Memory B cell (primary cell): ENCODE results near the gene DHX8.

ENCODE experiments used
- ATAC-seq: fragments of 150-1000 bp; cut with Tn5 transposase; 2 replicates; pipeline ENCODE4 v1.10.0; 2021; ENCODE audit warnings: low read depth, mild to moderate bottlenecking, moderate library complexity
- DNase-seq, 2 donors: peaks; one replicate each; pipeline ENCODE4 v3.0.0; 2022; ENCODE audit warnings: low spot score in 2 of 2
- H3K27ac Mint-ChIP-seq: one replicate; pipeline ENCODE4 v1.8.0; 2022; ENCODE audit warnings: mild to moderate bottlenecking, moderate library complexity, mixed read lengths
- H3K27me3 Mint-ChIP-seq: one replicate; pipeline ENCODE4 v1.8.0; 2022; ENCODE audit warnings: mixed read lengths
- H3K36me3 Mint-ChIP-seq: one replicate; pipeline ENCODE4 v1.8.0; 2022; ENCODE audit warnings: mild to moderate bottlenecking, mixed read lengths
- H3K4me1 Mint-ChIP-seq: one replicate; pipeline ENCODE4 v1.8.0; 2022; ENCODE audit warnings: mixed read lengths
- H3K4me3 Mint-ChIP-seq: one replicate; pipeline ENCODE4 v1.8.0; 2022; ENCODE audit warnings: mild to moderate bottlenecking, moderate library complexity, mixed read lengths
- H3K9me3 Mint-ChIP-seq: one replicate; pipeline ENCODE4 v1.8.0; 2022; ENCODE audit warnings: mixed read lengths

The DHX8 gene

DNA sequence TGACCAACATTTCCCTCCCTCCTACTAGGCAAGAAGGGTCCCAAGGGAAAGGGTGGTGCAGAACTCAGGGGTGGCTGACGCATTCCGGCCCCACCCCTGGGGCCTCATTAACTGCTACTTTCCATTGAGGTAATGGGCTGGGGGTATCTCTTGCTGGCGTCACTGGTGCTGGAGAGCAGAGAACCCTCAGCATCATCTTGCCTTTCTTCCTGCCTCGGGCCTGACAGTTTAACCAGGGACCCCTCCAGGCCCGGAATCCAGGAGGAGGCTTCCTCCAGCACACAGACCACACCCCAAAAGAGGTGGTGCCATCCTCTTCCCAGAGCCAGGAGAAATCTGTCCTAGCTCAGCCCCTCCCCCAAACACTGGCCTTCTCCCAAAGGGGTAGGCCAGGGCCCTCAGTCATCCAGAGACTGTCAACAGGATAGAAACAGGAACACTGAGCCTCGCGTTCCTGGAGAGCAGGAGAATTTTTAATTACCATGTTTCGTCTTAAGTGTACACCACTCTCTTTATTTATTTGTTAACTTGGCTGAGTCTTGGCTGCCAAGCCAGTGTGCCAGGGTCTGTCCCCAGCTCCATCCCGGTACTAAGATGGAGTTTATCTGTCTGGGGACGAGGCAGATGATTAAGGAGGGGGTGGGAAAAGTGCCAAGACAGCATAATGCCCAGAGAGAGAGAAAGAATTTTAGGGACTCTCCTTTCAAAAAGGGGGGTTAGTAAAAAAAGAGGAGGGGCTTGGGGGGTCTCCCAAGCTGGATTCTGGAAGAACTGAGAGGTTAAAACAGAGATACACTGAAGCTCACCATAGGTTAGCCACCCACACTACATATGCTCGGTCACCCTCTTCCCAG lies 57.3 kb downstream of the DHX8 start:
- peaks cover 12% of the 10 kb centered on the region for H3K4me1 Mint-ChIP-seq
- H3K36me3 Mint-ChIP-seq: no peaks in the 10 kb centered on the region
- no peak for DNase-seq
- ATAC-seq: no peak
- no peaks in the 10 kb centered on the region for H3K9me3 Mint-ChIP-seq
- H3K27me3 Mint-ChIP-seq: peaks cover 7% of the 10 kb centered on the region
- H3K27ac Mint-ChIP-seq: no peak overlapping the region
- H3K4me3 Mint-ChIP-seq: no peak overlapping the region

DNA sequence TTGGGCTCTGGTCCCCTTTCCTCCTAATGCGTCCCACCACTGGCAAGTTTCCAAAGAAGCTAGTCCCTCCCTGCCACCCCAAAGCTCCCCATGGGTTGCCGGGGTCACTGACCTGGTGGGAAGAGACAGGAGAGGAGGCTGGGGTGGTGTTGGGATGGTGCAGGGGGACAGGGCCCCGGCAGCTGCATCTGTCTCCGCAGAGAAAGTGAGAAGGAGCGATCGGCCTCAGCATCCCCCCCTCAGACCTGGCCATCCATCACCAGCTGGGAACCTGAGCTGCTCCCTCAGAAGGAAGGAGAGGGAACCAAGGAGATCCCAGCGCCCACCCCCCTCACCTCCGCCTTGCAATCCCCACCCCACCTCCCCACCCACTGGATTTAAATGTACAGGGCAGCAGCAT lies 59.1 kb downstream of the DHX8 start:
- Mint-ChIP-seq H3K27ac (no peak overlapping the region), H3K27me3 (peaks cover 12% of the 10 kb centered on the region)
- no peak for ATAC-seq

DNA sequence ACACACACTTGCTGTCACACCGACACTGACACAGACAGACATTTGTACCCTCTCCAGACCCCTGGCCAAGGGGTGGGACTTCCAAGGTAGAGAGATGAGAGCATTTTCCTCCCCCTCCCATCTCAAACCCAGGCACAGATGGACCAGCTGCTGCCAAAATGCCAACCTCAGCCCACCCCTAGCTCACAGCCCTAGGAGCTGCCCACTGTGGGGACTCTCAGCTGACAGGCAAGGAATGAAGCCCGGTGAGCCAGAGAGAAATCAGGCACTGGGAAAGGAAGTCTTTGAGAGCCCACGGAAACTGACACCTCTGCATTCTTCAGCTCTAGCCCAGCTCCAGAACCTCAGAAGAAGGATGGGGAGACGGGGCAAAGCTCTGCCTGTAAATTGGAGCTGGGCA lies 59.5 kb downstream of the DHX8 start:
- Mint-ChIP-seq H3K4me3 (no peak overlapping the region), H3K27me3 (peaks cover 14% of the 10 kb centered on the region)

More for the DNA sequence above, 59.1 kb downstream of the DHX8 start:
- H3K36me3 Mint-ChIP-seq: no peaks in the 10 kb centered on the region
- H3K9me3 Mint-ChIP-seq: no peaks in the 10 kb centered on the region
- no peak for DNase-seq
- H3K4me1 Mint-ChIP-seq: peaks cover 18% of the 10 kb centered on the region
- H3K4me3 Mint-ChIP-seq: no peak overlapping the region

DNA sequence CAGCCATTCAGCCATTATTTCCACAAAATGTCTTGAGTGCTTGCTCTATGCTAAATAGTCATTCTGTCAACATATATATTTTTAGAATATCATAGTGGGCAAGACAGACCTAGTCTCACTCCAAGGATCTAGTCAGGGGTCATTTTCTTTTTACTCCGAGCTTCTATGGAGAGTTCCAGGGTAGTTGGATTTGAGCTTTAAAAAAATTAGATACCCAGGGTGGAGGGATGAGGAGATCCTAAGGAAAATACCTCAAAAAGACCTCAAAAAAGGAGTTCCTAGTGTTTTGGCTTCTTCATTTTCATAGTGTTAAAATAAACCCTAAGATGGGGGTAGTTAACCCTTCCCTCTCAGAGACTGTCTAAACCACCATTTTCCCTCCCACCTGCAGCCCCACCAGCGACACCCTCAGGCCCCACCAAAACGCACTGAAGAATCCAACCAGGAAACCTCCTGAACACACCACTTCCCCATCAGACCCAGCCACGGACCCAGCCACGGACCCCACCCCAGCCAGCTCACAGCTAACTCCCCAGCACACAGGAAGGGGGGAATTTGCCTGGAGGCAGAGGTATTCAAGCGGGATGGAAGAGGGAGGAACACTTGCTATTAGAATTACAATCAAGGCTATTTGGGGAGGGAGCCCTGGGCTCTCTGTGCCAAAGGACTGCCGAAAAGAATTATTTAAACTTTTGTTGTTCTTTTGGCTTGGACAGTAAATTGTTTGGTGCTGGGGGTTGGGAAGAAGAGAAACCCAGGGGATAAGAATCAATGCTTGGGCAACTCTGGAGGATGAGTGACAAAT lies 60.2 kb downstream of the DHX8 start:
- Mint-ChIP-seq H3K9me3 (no peaks in the 10 kb centered on the region), H3K27me3 (peaks cover 14% of the 10 kb centered on the region), H3K4me1 (peaks cover 18% of the 10 kb centered on the region), H3K36me3 (no peaks in the 10 kb centered on the region), H3K4me3 (peak overlapping the region; percentile 80), H3K27ac (no peak overlapping the region)
- no peak for ATAC-seq
- DNase-seq: no peak

More for the DNA sequence above, 59.5 kb downstream of the DHX8 start:
- no peak for DNase-seq
- no peak for ATAC-seq
- peaks cover 18% of the 10 kb centered on the region for H3K4me1 Mint-ChIP-seq
- no peak overlapping the region for H3K27ac Mint-ChIP-seq
- no peaks in the 10 kb centered on the region for H3K36me3 Mint-ChIP-seq
- H3K9me3 Mint-ChIP-seq: no peaks in the 10 kb centered on the region

DNA sequence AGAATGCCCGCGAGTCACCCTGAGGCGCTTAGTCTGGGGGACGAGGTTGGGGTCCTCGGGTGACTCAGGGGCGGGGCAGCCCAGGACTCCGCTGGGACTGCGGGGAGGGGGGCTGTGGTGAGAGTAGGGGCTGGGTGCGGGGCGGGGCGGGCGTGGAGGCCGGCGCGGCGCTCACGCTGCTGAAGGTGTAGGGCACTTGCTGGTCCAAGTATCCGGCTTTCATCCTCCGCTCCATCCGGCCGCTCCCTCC lies 61.5 kb downstream of the DHX8 start:
- Mint-ChIP-seq H3K9me3 (no peaks in the 10 kb centered on the region), H3K36me3 (no peaks in the 10 kb centered on the region), H3K27me3 (peaks cover 20% of the 10 kb centered on the region), H3K27ac (no peak overlapping the region), H3K4me3 (peak overlapping the region; percentile 80), H3K4me1 (peaks cover 18% of the 10 kb centered on the region)
- ATAC-seq (peak; percentile 5), DNase-seq (no peak)

DNA sequence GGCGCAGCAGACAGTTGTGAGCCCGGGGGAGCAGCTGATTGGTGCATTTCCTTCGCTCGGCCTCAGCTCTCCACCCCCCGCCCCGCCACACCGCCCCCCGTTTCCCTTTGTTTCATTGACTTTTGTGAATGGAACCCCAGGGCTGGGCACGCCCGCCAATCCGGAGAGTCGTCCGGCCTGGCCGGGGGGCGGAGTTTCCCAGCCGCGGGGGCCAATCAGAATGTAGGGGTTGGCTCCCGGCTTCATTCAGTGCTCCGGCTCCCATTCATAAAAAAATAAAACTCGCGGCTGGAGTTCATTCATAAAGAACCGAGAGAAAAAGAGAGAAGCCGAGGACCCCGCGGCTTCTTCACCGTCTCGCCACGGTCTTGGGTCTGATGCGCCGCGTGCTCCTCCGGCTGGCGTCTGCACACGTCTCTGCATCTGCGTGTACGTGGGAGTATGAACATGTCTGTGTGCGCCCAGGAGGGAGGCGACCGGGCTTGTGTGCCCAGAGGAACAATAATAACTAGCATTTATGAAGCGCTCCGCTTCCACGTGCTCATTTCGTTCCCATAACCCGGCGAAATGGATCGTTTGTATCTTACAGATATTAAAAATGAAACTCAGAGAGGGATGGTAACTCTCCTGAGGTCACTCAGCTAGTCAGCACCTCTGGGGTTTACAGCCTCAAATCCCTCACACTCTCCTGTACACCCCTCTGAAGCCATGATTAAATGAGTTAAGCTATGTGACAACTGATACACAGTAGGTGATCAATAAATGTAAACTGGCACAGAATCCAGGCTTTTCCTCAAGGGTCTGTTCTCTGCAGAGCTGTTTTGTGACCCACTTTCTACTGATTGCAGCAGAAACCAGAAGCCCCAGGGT lies 62.8 kb downstream of the DHX8 start, which contains the start of gene ETV4:
Gene ETV4, minus strand, starts transcription at position 22 of the 870 bp plus-strand sequence. CDS start 723 bp downstream, outside the sequence.
- no peaks in the 10 kb centered on the region for H3K9me3 Mint-ChIP-seq
- no peaks in the 10 kb centered on the region for H3K36me3 Mint-ChIP-seq
- ATAC-seq (peak; percentile 89), DNase-seq (peak; percentile 72 to 76)
- H3K4me3 Mint-ChIP-seq: peak within 1 kb of the TSS; percentile 80
- no peak within 1 kb of the TSS for H3K27ac Mint-ChIP-seq
- H3K4me1 Mint-ChIP-seq: peaks cover 18% of the 10 kb centered on the region
- H3K27me3 Mint-ChIP-seq: peaks cover 23% of the 10 kb centered on the region

DNA sequence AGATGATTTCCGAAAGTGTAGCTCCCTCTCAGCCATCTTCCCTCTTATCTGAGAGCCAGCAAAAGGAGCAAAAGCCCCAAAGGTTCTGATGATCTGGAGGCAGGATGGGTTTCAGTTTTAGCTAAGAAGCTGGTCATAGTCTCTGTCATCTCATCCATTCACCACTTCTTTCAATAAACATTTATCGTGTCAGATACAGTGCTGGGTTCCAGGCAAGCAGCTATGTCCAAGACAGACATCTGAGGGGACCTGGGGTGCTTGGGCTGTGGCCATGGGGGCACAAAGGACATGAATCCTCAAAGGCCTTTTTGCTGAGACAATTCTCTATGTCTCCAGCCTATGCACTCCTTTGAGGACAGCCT lies 63.4 kb downstream of the DHX8 start:
- Mint-ChIP-seq H3K27ac (no peak overlapping the region), H3K9me3 (no peaks in the 10 kb centered on the region), H3K36me3 (no peaks in the 10 kb centered on the region), H3K4me1 (peaks cover 18% of the 10 kb centered on the region), H3K4me3 (peak overlapping the region; percentile 77), H3K27me3 (peaks cover 23% of the 10 kb centered on the region)
- DNase-seq (no peak), ATAC-seq (no peak)

DNA sequence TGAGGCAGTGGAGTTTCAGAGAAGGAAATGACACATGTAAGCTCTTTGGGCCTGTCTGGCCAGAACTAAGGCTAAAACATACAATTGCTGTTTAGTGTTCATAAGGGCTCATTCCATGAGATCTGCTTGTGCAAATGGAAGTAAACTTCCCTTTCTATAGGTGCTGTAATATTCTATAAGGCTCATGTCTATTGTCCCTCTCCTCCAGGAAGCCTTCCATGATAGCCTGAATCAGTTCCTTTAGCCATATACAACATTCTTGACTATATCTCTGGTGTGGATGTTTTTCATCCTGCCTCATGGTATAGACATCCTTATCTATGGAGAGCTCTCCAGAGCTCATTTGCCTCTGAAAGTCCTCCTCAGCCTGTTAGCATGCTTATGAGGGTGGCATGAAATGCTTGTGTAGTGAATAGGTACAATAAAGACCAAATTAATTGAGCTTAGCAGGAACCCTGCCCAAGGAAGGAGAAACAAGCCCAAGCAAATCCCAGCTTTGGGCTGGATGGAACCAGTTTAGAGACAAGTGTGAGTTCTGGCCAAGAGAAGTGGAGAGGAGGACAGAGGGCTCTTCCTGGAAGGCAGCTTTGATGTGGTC lies 64.0 kb downstream of the DHX8 start:
- DNase-seq (no peak), ATAC-seq (no peak)
- Mint-ChIP-seq H3K27me3 (peaks cover 23% of the 10 kb centered on the region), H3K4me1 (peaks cover 18% of the 10 kb centered on the region), H3K27ac (no peak overlapping the region), H3K9me3 (no peaks in the 10 kb centered on the region), H3K4me3 (no peak overlapping the region), H3K36me3 (no peaks in the 10 kb centered on the region)

DNA sequence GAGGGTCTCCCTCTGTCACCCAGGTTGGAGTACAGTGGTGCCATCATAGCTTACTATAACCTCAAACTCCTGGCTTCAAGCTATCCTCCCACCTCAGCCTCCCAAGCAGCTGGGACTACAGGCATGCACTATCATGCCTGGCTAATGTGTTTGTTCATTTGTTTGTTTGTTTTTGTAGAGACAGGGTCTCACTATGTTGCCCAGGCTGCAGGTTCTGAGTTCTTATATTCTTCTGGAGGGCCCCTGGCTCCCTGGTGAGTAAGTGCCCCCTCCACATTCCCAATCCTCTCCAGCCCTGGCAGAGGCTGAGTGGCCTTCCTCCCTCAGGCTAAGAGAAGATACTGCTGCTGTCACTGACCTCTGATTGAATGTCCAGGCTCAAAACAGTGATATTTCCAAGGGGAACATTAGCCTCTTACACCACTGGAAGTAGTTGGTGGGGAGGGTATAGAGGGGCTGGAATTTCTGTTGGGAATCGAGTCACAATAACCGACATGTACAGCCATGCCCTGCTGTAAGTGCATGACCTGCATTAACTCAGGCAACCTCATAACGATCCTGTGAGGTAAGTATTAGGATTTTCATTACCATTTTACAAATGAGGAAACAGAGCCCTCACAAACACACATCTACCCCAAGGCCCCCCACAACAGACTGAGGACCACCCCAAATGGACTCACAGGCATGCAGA lies 65.1 kb downstream of the DHX8 start:
- DNase-seq (no peak), ATAC-seq (no peak)
- peaks cover 18% of the 10 kb centered on the region for H3K4me1 Mint-ChIP-seq
- H3K36me3 Mint-ChIP-seq: no peaks in the 10 kb centered on the region
- H3K4me3 Mint-ChIP-seq: no peak overlapping the region
- H3K27me3 Mint-ChIP-seq: peaks cover 25% of the 10 kb centered on the region
- H3K27ac Mint-ChIP-seq: no peak overlapping the region
- no peaks in the 10 kb centered on the region for H3K9me3 Mint-ChIP-seq

DNA sequence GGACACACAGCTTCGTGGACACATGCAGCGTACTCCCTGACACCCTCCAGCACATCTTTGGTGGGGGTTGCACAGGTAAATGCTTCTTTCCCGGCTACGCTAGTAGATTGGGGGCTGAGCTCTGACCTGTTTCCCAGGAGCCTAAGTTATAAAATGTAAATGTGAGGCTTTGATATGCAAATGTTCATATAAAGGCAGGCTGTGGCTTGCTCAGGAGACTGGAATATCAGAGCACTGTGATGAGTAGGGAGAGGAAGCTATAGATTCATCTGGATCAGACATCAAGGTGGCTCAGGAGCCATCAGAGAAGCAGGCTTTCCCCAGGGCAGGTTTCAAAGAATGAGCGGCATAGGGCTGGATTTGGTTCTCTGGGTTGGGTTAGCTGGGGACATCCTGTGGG lies 65.7 kb downstream of the DHX8 start:
- no peak for ATAC-seq

DNA sequence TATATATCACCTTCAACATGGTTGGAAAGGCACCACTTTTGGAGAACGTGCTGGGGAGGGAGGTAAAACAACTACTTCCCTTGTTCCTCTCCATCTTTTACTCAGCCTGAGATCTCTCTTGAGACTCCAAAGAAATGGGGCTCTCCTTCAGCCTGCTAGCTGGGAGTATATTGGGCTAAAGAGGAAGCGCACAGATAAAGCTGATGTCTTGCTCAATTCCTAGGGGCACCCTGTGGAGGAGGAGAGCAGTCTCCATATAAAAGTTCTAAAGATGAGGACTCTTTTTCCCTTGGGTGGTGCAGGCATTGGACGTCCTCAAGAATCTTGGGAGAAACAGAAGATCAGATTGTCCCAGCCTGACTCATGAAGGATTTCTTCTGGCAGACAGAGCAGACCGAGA lies 67.0 kb downstream of the DHX8 start:
- Mint-ChIP-seq H3K27me3 (peaks cover 24% of the 10 kb centered on the region), H3K4me1 (peaks cover 9% of the 10 kb centered on the region), H3K9me3 (no peaks in the 10 kb centered on the region), H3K4me3 (no peak overlapping the region), H3K36me3 (no peaks in the 10 kb centered on the region), H3K27ac (no peak overlapping the region)
- no peak for ATAC-seq
- DNase-seq: no peak

More for the DNA sequence above, 65.7 kb downstream of the DHX8 start:
- DNase-seq: no peak
- Mint-ChIP-seq H3K4me3 (no peak overlapping the region), H3K36me3 (no peaks in the 10 kb centered on the region), H3K27me3 (peaks cover 28% of the 10 kb centered on the region), H3K9me3 (no peaks in the 10 kb centered on the region), H3K4me1 (peaks cover 18% of the 10 kb centered on the region), H3K27ac (no peak overlapping the region)

DNA sequence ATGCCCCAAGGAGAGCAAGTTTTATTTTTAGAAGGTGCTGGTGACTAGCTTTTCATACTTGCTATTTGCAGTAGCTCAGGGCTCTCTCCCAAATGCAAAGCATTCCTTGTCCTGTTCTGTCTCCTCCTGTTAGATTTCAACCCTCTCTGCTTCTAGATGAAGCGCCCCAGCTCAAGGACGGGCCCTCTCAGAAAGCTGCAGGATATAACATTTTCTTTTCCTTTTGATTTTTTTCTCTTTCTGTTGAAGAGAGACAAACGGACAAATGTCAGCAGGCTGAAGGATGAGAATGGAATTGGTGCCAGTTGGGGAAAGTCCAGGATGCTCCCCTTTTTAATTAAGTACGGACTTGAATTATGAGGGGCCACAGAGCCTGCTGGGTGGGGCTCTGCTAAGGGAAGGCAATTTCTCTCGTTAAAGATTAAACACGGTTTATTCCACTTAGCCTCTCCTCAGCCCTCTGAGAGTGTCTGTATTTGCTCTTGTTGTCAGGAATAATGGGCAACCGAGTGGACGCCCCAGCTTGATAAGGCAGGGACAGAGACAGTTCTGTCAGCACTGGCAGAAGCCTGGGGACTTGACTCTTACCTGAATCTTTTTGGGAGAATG lies 68.6 kb downstream of the DHX8 start:
- Mint-ChIP-seq H3K36me3 (peaks cover 1% of the 10 kb centered on the region), H3K4me3 (no peak overlapping the region)

DNA sequence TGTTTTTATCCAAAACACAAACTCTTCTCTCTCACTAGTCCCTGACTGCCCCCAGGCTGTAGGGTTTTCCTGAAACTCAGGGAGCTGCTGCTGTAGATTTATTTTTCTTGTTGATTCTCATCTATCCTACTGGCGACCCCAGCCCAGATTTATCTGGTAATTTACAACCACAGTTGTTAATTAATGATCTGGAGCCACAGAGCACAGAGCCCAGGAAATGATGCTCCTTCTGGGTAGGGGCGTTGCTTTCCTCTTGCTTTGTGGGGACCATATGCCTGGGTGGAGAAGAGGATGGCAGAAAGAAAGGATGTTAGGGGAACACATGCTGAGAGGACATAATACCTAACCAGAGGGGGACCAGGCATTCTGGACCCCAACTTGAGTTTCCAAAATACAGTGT lies 69.8 kb downstream of the DHX8 start:
- Mint-ChIP-seq H3K27ac (no peak overlapping the region), H3K9me3 (no peaks in the 10 kb centered on the region), H3K36me3 (peaks cover 1% of the 10 kb centered on the region), H3K4me1 (peaks cover 5% of the 10 kb centered on the region), H3K27me3 (peaks cover 20% of the 10 kb centered on the region), H3K4me3 (no peak overlapping the region)
- ATAC-seq (no peak), DNase-seq (no peak)

More for the DNA sequence above, 68.6 kb downstream of the DHX8 start:
- Mint-ChIP-seq H3K27me3 (peaks cover 24% of the 10 kb centered on the region), H3K4me1 (peaks cover 5% of the 10 kb centered on the region), H3K9me3 (no peaks in the 10 kb centered on the region), H3K27ac (no peak overlapping the region)
- ATAC-seq (no peak), DNase-seq (no peak)
